HG03280 (cell line): ENCODE results near the gene GPR137.

Experiments
- ATAC-seq: cut with Tn5 transposase; IDR thresholded peaks from one replicate; pipeline ENCODE4 v1.9.1; 2021; ENCODE audit warnings: mild to moderate bottlenecking, moderate library complexity; ENCODE audit not compliant: unreplicated experiment

Gene GPR137

DNA sequence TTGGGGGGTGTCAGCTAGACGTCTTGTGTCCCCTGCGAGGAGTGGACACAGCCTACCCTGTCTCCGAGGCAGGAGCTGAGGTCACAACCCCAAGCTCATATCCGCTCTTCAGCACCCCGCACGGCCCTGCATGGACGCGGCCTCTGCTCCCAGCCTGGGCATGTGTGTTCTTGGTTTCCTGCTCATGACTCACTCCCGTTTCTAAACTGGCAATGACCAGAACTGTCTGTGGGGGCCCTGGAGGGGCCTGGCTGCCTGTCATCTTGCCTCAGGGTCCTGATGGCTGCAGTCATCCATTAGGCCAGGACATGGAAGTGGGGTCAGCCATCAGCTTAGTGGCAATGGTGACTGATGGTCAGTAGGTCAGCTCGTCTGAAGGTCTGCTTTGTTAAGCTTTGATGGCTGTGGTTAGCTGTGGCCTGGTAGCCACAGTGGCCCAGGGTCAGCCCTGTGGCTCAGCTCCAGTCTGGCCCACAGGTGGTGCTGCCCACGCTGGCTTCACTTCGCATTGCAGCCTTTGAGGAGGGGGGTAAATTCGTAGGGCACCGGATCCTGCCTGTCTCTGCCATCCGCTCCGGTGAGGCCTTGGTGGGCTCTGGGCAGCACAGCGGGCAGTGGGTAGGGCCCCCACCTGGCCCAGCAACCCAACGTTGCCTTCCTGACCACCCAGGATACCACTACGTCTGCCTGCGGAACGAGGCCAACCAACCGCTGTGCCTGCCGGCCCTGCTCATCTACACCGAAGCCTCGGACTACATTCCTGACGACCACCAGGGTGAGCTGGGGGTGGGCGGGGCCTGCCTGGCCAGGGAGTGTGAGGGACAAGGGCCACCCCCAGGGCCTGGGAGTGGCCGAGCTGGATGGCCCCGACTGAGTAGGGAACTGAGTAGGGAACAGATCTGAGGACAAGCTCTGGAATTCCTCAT is 22.4 kb upstream of the GPR137 start:
- no peak for ATAC-seq

GRCh38 chr11:64263947-64264317 is 21.7 kb upstream of the GPR137 start:
- no peak for ATAC-seq

- ATAC-seq = no peak
Observed at GRCh38 chr11:64264371-64264852, 21.2 kb upstream of the GPR137 start.

DNA sequence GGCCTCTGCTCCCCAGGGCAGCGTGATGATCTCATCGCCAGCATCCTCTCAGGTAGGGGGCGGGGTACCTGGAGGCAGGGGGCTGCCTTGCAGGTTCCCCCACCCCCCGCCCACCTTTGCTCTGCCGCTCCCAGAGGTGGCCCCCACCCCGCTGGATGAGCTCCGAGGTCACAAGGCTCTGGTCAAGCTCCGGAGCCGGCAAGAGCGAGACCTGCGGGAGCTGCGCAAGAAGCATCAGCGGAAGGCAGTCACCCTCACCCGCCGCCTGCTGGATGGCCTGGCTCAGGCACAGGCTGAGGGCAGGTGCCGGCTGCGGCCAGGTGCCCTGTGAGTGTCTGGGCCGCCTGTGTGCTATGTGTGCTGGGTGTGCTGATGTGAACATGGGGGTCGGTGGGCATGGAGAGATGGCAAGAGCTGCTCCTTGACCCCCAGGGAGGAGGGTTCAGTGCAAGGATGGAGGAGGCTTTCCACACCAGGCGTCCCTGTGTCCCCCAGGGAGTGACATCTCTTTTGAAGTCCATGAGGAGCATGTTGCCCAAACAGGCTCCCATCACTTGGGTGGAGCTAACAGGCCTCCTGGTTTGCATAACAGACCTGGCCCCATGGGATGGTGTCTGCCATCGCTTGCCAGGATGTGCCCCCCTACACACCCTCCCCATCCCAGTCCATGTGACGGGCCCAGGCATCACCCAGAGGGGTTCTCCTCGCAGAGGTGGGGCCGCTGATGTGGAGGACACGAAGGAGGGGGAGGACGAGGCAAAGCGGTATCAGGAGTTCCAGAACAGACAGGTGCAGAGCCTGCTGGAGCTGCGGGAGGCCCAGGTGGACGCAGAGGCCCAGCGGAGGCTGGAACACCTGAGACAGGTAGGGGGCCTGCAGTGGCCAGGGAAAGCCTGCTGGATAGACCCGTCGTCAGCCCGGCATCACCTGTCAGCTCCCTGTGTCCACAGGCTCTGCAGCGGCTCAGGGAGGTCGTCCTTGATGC is 20.2 kb upstream of the GPR137 start:
- ATAC-seq = no peak

DNA sequence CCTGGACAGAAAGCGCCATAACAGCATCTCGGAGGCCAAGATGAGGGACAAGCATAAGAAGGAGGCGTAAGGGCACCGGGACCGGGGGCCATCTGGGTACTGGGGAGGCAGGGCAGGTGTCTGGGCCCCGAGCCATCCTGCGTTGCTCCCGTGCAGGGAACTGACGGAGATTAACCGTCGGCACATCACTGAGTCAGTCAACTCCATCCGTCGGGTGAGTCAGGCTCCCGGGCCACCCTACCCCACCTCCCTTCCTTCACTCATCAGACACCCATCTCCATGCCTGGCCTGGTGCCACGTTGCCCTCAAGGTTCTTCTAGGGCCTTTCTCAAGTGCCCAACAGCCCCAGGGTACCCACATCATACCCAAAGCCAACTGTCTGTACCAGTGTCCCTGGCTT is 19.3 kb upstream of the GPR137 start:
- no peak for ATAC-seq

- no peak for ATAC-seq
Observed at GRCh38 chr11:64267207-64267945, 18.3 kb upstream of the GPR137 start.

DNA sequence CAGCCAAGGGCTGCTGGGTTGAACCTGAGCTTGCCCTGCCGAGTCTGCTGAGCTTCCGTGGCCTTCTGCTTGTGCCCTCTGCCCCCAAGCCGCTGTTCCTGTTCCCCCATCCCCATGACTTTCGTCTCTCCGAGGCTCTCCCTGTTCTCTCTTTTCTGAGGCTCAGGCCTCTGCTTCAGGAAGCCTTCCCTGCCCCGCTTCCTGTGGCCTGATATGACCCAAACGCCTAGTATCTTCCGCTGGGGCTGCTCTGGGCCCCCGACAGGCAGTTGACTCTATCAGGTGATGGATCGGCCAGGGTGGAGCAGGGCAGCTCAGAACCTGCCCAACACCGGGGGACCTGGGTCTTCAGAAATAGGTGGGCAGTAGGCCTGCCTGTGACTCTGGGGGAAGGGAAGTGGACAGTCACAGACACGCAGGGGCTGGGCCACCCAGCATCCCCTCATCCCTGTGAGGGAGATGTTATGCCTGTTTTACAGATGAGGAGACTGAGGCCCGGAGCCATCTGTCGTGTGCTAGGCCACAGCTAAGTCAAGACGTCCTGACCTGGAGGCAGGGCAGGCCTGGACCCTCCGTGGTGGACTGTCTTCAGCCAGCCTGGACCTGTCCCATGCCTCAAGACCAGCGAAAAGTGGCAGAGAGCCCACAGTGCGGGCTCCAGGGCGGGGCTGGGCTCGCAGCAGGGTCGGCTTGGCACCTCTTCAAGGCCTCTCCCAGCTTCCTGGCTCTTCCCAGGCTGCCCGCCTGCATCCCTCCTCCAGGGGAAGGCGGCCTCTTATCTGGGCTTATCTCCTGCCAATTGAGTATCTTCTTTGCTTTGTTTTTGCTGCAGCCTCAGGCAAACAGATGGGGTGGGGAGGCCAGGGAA is 17.4 kb upstream of the GPR137 start:
- ATAC-seq = no peak

- ATAC-seq = peak; percentile 9
Observed at GRCh38 chr11:64268893-64269539, 16.6 kb upstream of the GPR137 start.

DNA sequence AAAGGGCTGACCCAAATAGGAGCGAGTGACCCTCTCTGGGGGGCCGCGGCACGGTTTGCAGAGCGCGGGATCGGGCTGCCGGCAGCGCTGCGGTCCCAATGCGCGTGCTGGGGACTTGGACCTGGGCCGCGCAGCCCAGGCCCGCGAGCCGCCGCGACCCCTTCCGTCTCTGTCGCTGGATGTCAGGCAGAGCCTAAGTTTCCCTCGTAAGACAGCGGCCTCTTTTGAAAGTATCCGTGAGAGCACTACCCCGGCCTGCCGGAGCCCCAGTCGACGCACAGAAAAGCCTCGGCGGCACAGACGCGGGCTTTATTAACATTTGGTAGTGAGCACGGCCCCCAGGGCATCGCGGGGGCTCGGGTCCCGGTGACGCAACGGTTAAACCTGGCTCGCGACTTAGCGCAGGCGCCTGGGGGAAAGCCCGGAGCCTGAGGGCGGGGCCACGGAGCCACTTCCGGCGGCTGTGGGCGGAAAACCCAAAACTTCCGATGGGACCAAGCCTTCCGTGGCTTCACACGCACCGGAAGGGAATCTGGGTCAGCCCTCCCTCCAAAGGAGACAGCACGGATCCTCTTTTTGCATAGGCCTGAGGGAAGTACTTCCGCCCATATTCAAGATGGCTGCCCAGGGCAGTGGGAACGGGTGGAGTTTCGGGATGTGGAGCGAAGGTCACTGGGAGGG is 16.0 kb upstream of the GPR137 start:
- ATAC-seq = peak; percentile 64

GRCh38 chr11:64275031-64275800 is 10.4 kb upstream of the GPR137 start:
- no peak for ATAC-seq

DNA sequence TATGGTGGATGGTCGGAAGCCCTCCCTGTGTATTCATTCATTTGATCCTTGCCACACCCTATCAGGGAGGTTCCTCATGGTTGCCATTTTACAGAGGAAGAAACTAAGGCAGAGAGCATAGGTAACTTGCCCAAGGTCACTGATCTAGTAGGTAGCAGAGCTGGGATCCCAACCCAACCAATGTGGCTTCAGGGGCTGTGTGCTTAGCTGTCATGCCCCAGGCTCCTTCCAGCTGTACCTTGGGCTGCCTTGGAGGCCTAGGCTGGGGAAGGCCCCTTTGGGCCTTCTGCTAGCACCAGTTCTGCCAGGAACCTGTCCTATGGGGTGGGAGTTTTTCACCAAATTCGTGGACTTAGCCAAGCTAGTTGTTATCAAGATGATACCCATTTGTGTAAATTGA is 9.8 kb upstream of the GPR137 start:
- no peak for ATAC-seq

DNA sequence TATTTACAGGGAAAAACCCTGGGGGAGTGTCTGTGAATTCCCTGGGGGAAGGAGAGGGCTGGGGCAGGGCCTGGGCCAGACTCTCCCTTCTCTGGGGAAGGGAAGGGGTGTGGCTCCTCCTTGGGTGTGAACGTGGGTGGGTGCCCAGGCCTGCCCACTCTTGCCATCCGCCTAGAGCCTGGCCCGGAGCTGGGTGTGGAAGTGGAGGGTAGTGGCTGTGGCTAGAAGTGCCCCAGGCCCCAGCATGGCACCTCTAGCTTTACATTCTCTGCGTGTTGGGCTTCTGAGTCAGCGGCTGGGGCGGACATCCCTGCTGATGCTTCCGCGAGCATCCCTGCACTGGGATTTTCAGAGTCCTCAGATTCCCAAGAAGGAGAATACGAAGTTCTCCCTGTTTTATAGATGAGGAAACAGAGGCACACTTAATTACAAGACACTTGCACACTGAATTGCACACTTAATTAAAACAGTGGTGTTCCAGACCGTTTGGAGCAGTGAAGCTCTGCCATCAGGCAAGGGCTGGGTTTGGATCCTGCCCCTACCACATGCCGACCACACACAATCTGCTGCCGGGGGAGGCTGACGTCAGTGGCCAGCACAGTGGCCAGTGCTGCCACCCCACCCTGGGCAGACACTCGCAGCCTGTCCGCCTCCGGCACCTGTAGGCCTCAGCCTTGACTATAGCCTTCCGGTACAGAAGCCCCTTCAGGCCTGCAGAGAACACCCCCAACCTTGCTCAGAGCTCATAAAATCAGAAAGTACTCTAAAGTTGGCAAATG is 8.8 kb upstream of the GPR137 start:
- ATAC-seq = no peak

DNA sequence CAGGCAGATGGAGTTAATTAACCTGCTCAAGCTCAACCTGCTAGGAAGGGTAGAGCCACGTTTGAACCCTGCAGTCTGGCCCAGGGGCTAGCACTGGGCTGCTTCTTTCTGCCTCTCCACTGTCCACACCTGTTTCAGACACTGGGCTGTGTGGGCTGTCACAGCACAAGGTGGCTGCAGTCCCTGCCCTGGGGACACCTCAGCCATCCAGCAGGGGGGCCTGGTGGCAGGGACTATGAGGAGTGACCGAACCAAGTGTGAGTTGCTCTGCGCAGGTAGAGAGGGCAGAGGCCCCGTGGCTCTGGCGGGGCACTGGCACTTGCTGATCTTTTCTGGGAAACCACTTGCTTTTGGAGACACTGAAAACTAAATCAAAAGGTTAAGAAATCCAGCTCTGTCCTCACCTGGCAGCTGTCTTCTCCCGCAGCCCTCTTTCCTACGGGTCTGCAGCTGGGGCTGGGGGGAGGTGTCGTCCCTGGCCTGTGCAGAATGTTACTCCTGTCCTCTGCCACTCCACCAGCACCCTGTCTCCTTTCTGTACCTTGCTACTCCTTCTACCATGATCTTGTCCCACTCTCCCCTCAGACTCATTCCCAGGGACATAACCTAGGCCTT is 7.0 kb upstream of the GPR137 start:
- ATAC-seq = no peak

GRCh38 chr11:64281957-64282770 is 3.5 kb upstream of the GPR137 start:
- no peak for ATAC-seq

DNA sequence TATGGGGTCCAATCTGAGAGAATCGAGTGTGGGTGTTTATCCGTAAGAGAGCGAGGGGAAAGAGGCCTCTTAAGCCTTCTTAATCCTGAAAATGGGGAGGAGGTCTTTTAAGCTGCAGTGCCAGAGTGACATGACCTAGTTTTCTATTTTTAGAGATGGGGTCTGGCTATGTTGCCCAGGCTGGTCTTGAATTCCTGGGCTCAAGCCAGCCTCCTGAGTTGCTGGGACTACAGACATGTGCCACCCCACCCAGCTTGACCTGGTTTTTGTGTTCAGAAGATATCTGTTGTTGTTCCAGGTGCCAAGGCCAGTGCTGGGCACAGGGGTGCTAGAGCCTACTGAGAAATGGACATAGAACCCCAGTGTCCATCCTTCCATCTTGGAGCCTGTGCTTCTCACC is 2.6 kb upstream of the GPR137 start:
- no peak for ATAC-seq
